Hypothalamus (tissue), 51 donors: ENCODE data around the gene RTL5.
A peak's percentile ranks its signal among the peaks of the same experiment; 100 is the strongest.
"Not testable (repeated sequence)": the region's sequence is repeated elsewhere in the genome, so short reads cannot be mapped to it uniquely, and the experiment has no call there.

Source experiments
- DNase-seq, 51 donors: peaks; one replicate each; lab custom pipeline; 2025; lab: John Stamatoyannopoulos, UW

Gene RTL5

GRCh38 chrX:72131317-72132294 is at the start of gene RTL5:
TSS of gene RTL5 (minus strand) at chrX:72131915.
- DNase-seq: peak; percentile 1 to 86 (median 70)

GRCh38 chrX:72180539-72180938 is 48.8 kb upstream of the RTL5 start:
- no peak for DNase-seq

- DNase-seq: peak in 17 of 51 donors; percentile 0 to 22 (median 3)
These were observed 45.3 kb upstream of the RTL5 start for GRCh38 chrX:72176981-72177380.

GRCh38 chrX:72176289-72176688 is 44.6 kb upstream of the RTL5 start:
- DNase-seq: not testable (repeated sequence)

- no peak for DNase-seq
These were observed 37.5 kb upstream of the RTL5 start for GRCh38 chrX:72169008-72169728.

- DNase-seq: no peak
These were observed 33.8 kb upstream of the RTL5 start for GRCh38 chrX:72165551-72165950.

GRCh38 chrX:72159769-72160168 is 28.1 kb upstream of the RTL5 start:
- DNase-seq: no peak

GRCh38 chrX:72158773-72159172 is 27.1 kb upstream of the RTL5 start:
- DNase-seq: no peak

GRCh38 chrX:72146527-72146926 is 14.8 kb upstream of the RTL5 start:
- DNase-seq: no peak

GRCh38 chrX:72145181-72145580 is 13.5 kb upstream of the RTL5 start:
- no peak for DNase-seq

GRCh38 chrX:72143609-72143907 is 11.8 kb upstream of the RTL5 start:
- no peak for DNase-seq

- no peak for DNase-seq
These were observed 11.3 kb upstream of the RTL5 start for GRCh38 chrX:72142794-72143608.

- DNase-seq: peak in 11 of 51 donors; percentile 1 to 34 (median 3)
These were observed 10.5 kb upstream of the RTL5 start for GRCh38 chrX:72142094-72142793.

GRCh38 chrX:72141372-72142004 is 9.8 kb upstream of the RTL5 start:
- DNase-seq: no peak

- no peak for DNase-seq
These were observed 7.8 kb upstream of the RTL5 start for GRCh38 chrX:72139538-72139937.

- DNase-seq: no peak
These were observed 6.3 kb upstream of the RTL5 start for GRCh38 chrX:72137846-72138495.

- no peak for DNase-seq
These were observed 2.3 kb upstream of the RTL5 start for GRCh38 chrX:72133851-72134546.

GRCh38 chrX:72132456-72132855 is 741 bp upstream of the RTL5 start:
- no peak for DNase-seq

GRCh38 chrX:72130762-72131250 is 909 bp downstream of the RTL5 start:
- DNase-seq: peak in 2 of 51 donors; percentile 5 to 6
